Muscle layer of duodenum (tissue), 2 donors: ENCODE data around the gene NCR2.

Experiments
- H3K27ac ChIP-seq: one replicate; pipeline ENCODE4 v1.7.0; 2013; ENCODE audit warnings: mild to moderate bottlenecking, low read length
- H3K27me3 ChIP-seq: one replicate; pipeline ENCODE4 v1.7.0; 2013; ENCODE audit warnings: low read depth, mild to moderate bottlenecking, control low read depth, low read length
- H3K36me3 ChIP-seq, 2 donors: one replicate each; pipeline ENCODE4 v1.7.0; 2013; ENCODE audit warnings: low read length in 2 of 2, control low read depth in 1 of 2, mild to moderate bottlenecking in 1 of 2; ENCODE audit not compliant: insufficient read depth in 2 of 2, control insufficient read depth in 1 of 2
- H3K4me1 ChIP-seq, 2 donors: one replicate each; pipeline ENCODE4 v1.7.0; 2013; ENCODE audit warnings: low read length in 2 of 2, mild to moderate bottlenecking in 2 of 2, control low read depth in 1 of 2, moderate library complexity in 1 of 2; ENCODE audit not compliant: insufficient read depth in 2 of 2, control insufficient read depth in 1 of 2
- H3K4me3 ChIP-seq, 2 donors: one replicate each; pipeline ENCODE4 v1.7.0; 2013; ENCODE audit warnings: low read length in 2 of 2, low read depth in 1 of 2, mild to moderate bottlenecking in 1 of 2
- H3K9me3 ChIP-seq, 2 donors: one replicate each; pipeline ENCODE4 v1.7.0; 2013; ENCODE audit warnings: low read length in 2 of 2, control low read depth in 1 of 2, mild to moderate bottlenecking in 1 of 2; ENCODE audit not compliant: control insufficient read depth in 1 of 2
- donor health status: healthy.

The NCR2 gene

DNA sequence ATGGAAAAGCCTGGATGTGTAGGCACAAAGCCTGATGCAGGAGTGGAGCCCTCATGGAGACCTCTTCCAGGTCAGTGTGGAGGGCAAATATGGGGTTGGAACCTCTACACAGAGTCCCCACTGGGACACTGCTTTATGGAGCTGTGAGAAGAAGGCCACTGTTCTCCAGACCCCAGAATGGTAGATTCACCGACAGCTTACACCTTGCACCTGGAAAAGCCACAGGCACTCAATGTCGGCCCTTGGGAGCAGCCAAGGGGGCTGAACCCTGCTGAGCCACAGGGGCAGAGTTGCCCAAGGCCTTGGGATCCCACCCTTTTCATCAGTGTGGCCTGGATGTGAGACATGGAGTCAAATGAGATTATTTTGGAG lies 24.9 kb downstream of the NCR2 start:
- Histone ChIP-seq H3K36me3 (no peaks in the 10 kb centered on the region), H3K27me3 (no peaks in the 10 kb centered on the region), H3K27ac (no peak overlapping the region)

GRCh38 chr6:41366150-41366549 lies 30.7 kb downstream of the NCR2 start:
- Histone ChIP-seq H3K27ac (no peak overlapping the region), H3K36me3 (no peaks in the 10 kb centered on the region), H3K9me3 (no peaks in the 10 kb centered on the region), H3K4me3 (no peak overlapping the region), H3K27me3 (no peaks in the 10 kb centered on the region), H3K4me1 (peaks cover 0 to 4% of the 10 kb centered on the region in 2 donors)

More for the DNA sequence above, 24.9 kb downstream of the NCR2 start:
- no peaks in the 10 kb centered on the region for H3K4me1 ChIP-seq
- peaks cover 0 to 20% of the 10 kb centered on the region in 2 donors for H3K9me3 ChIP-seq
- no peak overlapping the region for H3K4me3 ChIP-seq

GRCh38 chr6:41367061-41367460 lies 31.7 kb downstream of the NCR2 start:
- Histone ChIP-seq H3K4me3 (no peak overlapping the region), H3K4me1 (peaks cover 0 to 7% of the 10 kb centered on the region in 2 donors), H3K36me3 (no peaks in the 10 kb centered on the region), H3K9me3 (no peaks in the 10 kb centered on the region), H3K27me3 (peaks cover 2% of the 10 kb centered on the region), H3K27ac (no peak overlapping the region)

DNA sequence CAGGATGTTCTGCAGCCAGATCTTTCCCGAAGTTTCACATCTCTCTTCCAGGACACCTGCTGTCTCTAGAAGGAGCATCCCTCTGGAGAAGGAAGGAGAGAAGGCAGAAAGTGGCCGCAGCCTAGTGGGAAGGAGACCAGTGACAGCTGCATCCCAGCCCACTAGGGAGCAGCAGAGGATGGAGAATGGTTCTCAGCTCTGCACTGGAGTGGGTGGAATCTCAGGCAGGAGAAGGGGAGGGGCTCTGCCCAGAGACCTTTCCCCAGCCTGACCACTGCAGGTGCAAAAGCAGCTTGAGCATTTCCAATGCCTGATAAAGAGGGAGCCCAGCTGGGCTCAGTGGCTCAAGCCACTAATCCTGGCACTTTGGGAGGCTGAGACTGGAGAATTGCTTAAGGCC lies 32.3 kb downstream of the NCR2 start:
- peaks cover 9% of the 10 kb centered on the region for H3K27me3 ChIP-seq
- no peak overlapping the region for H3K4me3 ChIP-seq
- no peak overlapping the region for H3K27ac ChIP-seq
- no peaks in the 10 kb centered on the region for H3K9me3 ChIP-seq
- peaks cover 0 to 14% of the 10 kb centered on the region in 2 donors for H3K4me1 ChIP-seq
- H3K36me3 ChIP-seq = no peaks in the 10 kb centered on the region

DNA sequence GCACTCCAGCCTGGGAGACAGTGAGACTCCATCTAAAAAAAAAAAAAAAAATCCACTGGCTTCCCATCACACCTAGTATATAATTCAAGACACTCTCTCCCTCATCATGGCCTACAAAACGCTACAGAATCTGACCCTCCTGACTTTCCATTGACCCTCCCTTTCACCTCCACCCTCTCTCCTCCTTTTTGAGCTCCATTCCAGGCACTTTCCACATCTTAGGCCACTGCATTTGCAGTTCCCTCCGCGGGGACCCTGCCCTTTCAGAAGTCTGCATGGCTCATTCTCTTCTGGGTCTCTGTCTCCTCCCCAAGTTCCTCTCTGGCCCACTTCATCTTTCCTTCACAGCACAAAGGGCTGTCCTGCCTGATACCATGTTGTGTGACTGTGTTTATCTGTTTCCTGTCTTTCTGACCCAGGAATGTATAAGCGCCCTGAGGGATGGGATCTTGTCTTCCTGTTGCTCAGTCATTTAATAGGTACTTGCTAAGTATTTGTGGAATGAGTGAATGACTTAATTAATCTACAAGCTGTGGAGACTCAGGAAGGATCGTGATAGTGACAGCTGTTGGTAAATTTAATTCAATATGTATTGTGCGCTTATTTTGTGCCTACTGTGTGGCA lies 35.2 kb downstream of the NCR2 start:
- H3K27me3 ChIP-seq = peaks cover 35% of the 10 kb centered on the region
- H3K9me3 ChIP-seq = no peaks in the 10 kb centered on the region
- peaks cover 0 to 36% of the 10 kb centered on the region in 2 donors for H3K4me1 ChIP-seq
- H3K4me3 ChIP-seq = no peak overlapping the region
- H3K36me3 ChIP-seq = no peaks in the 10 kb centered on the region
- H3K27ac ChIP-seq = no peak overlapping the region

GRCh38 chr6:41371461-41371991 lies 36.1 kb downstream of the NCR2 start:
- no peaks in the 10 kb centered on the region for H3K9me3 ChIP-seq
- H3K27me3 ChIP-seq = peaks cover 44% of the 10 kb centered on the region
- H3K36me3 ChIP-seq = no peaks in the 10 kb centered on the region

DNA sequence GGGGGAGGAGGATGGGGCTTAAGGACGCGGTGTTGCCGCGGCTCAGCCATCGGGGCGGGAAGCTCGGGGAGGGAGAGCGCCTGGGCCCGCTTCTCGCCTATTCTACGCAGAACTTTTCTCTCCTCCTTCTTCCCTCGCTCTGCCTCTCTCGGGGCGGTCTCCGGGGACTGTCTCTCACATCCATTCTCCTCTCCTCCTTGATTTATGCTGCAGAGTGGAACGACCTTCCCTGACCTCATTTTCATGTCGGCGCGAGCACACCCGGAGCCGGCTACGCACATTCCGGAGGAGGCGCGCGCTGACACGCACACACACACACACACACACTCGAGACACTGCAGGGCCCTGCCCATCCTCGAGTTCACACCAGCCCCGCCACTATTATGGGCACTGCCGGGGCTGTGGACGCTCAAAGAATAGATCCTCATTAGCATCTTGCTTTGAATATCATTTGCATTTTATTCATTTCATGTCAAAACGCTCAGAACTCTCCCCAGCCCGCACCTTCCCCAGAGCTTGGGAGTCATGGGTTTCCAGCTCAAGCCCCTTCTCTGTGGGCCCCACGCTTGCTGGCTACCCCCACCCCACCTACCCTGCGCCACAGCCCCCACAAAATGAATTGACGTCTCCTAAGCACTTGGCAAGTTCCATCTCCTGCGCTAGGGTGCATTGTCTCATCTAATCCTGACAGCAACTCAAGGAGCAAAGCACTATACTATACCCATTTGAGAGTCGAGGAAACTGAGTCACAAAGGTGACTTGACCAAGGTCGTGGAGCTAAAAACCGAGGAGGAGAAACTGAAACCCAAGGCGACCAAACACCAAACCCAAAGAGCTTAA lies 36.8 kb downstream of the NCR2 start:
- Histone ChIP-seq H3K27ac (no peak overlapping the region), H3K4me1 (peaks cover 0 to 37% of the 10 kb centered on the region in 2 donors), H3K9me3 (no peaks in the 10 kb centered on the region), H3K36me3 (no peaks in the 10 kb centered on the region), H3K27me3 (peaks cover 48% of the 10 kb centered on the region), H3K4me3 (peak overlapping the region; percentile 33 to 51)

More at GRCh38 chr6:41371461-41371991, 36.1 kb downstream of the NCR2 start:
- Histone ChIP-seq H3K4me3 (peak overlapping the region; percentile 33 to 51), H3K27ac (no peak overlapping the region), H3K4me1 (peaks cover 0 to 37% of the 10 kb centered on the region in 2 donors)

GRCh38 chr6:41372832-41373626 lies 37.6 kb downstream of the NCR2 start:
- Histone ChIP-seq H3K36me3 (no peaks in the 10 kb centered on the region), H3K9me3 (no peaks in the 10 kb centered on the region), H3K27me3 (peaks cover 48% of the 10 kb centered on the region), H3K27ac (no peak overlapping the region), H3K4me1 (peaks cover 0 to 37% of the 10 kb centered on the region in 2 donors), H3K4me3 (peak overlapping the region in 1 of 2 donors; percentile 51)

- H3K27ac ChIP-seq = no peak overlapping the region
Observed at GRCh38 chr6:41373627-41373918, 38.2 kb downstream of the NCR2 start.

DNA sequence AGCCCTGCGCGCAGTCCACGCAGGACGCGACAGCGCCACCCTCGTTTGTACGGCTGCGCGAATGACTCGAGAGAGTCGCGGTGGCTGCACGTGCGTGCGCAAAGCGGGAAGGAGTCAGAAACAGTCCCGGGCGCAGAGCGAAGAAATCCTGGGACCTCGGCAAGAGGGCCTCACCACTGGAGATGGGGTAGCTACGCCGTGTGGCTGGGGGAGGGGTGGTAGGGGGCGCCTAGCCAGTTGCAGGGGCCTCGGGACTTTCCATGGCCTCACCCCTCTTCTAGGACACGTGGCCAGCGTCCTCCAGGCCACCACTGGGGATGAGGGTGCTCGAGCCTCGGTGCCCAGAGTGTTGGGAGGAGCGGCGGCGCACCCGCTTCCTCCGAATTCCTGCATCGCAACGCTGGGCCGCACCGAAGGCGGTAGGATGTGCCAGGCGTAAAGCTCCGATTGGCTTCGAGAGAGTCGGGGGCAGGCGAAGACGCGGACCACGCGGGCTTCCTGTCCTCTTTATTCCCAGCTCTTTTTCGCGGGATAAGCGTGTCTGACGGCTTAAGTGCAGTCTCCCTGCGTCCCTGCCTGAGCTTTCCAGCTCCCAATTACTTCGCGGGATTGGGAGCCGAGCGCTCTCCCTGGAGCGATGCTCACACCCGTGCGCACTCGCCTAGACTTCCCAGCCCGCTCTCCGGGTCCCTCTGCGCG lies 38.7 kb downstream of the NCR2 start:
- peaks cover 0 to 36% of the 10 kb centered on the region in 2 donors for H3K4me1 ChIP-seq
- H3K4me3 ChIP-seq = peak overlapping the region in 1 of 2 donors; percentile 11
- H3K27me3 ChIP-seq = peaks cover 48% of the 10 kb centered on the region
- no peaks in the 10 kb centered on the region for H3K9me3 ChIP-seq
- no peak overlapping the region for H3K27ac ChIP-seq
- no peaks in the 10 kb centered on the region for H3K36me3 ChIP-seq

More at GRCh38 chr6:41373627-41373918, 38.2 kb downstream of the NCR2 start:
- no peaks in the 10 kb centered on the region for H3K9me3 ChIP-seq
- H3K27me3 ChIP-seq = peaks cover 48% of the 10 kb centered on the region
- peaks cover 0 to 37% of the 10 kb centered on the region in 2 donors for H3K4me1 ChIP-seq
- H3K36me3 ChIP-seq = no peaks in the 10 kb centered on the region
- no peak overlapping the region for H3K4me3 ChIP-seq
